Parathyroid adenoma (tissue), 2 donors: ENCODE measurements around the gene C20orf202.

Experiments
- H2AFZ ChIP-seq: fragments of 300-600 bp; sonication (generic); one replicate; pipeline ENCODE4 v1.7.0; 2017; ENCODE audit warnings: antibody characterized with exemption, mild to moderate bottlenecking
- H3K27ac ChIP-seq: fragments of 300-600 bp; sonication (generic); one replicate; pipeline ENCODE4 v1.7.0; 2017
- H3K27me3 ChIP-seq: fragments of 300-600 bp; sonication (generic); one replicate; pipeline ENCODE4 v1.7.0; 2017; ENCODE audit warnings: low read length; ENCODE audit not compliant: control insufficient read depth, insufficient read depth
- H3K36me3 ChIP-seq: fragments of 300-600 bp; sonication (generic); one replicate; pipeline ENCODE4 v1.7.0; 2017; ENCODE audit warnings: low read length; ENCODE audit not compliant: control insufficient read depth, insufficient read depth
- H3K4me1 ChIP-seq: fragments of 300-600 bp; sonication (generic); one replicate; pipeline ENCODE4 v1.7.0; 2017; ENCODE audit warnings: control low read depth
- H3K4me2 ChIP-seq: fragments of 300-600 bp; sonication (generic); one replicate; pipeline ENCODE4 v1.7.0; 2017; ENCODE audit warnings: low read length
- H3K4me3 ChIP-seq: fragments of 300-600 bp; sonication (generic); one replicate; pipeline ENCODE4 v1.7.0; 2017; ENCODE audit warnings: low read depth, low read length
- H3K79me2 ChIP-seq: fragments of 300-600 bp; sonication (generic); one replicate; pipeline ENCODE4 v1.7.0; 2017; ENCODE audit warnings: control low read depth
- H3K9ac ChIP-seq: fragments of 300-600 bp; sonication (generic); one replicate; pipeline ENCODE4 v1.7.0; 2017; ENCODE audit warnings: mild to moderate bottlenecking
- H3K9me3 ChIP-seq: fragments of 300-600 bp; sonication (generic); one replicate; pipeline ENCODE4 v1.7.0; 2017; ENCODE audit warnings: low read length; ENCODE audit not compliant: control insufficient read depth
- TF ChIP-seq, protein P1 (sequence below): fragments of 300-600 bp; sonication (generic); IDR thresholded peaks from one replicate; pipeline ENCODE4 v1.7.0; 2017; ENCODE audit warnings: antibody characterized with exemption, mild to moderate bottlenecking
- donor health status: primary hyperparathyroidism.

Gene C20orf202

DNA sequence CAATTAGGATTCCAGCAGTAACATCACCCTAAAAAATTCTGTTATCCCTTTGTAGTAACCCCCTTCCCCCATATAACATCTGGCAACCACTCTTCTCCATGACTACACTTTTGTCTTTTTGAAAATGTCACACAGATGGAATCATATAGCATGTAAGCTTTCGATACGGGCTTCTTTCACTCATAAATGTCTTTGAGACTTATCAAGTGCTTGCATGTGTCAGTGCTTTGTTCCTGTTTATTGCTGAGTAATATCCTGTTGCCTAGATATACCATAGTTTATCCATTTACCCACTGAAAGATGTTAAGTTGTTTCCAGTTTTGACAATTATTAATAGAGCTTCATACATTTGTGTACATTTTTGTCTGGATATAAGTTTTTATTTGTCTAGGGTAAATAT lies 52.4 kb downstream of the C20orf202 start:
- H3K4me1 ChIP-seq = peaks cover 5% of the 10 kb centered on the region
- no peak overlapping the region for H3K9ac ChIP-seq
- no peaks in the 10 kb centered on the region for H3K36me3 ChIP-seq
- no peaks in the 10 kb centered on the region for H3K79me2 ChIP-seq
- TF ChIP-seq, protein P1, sequence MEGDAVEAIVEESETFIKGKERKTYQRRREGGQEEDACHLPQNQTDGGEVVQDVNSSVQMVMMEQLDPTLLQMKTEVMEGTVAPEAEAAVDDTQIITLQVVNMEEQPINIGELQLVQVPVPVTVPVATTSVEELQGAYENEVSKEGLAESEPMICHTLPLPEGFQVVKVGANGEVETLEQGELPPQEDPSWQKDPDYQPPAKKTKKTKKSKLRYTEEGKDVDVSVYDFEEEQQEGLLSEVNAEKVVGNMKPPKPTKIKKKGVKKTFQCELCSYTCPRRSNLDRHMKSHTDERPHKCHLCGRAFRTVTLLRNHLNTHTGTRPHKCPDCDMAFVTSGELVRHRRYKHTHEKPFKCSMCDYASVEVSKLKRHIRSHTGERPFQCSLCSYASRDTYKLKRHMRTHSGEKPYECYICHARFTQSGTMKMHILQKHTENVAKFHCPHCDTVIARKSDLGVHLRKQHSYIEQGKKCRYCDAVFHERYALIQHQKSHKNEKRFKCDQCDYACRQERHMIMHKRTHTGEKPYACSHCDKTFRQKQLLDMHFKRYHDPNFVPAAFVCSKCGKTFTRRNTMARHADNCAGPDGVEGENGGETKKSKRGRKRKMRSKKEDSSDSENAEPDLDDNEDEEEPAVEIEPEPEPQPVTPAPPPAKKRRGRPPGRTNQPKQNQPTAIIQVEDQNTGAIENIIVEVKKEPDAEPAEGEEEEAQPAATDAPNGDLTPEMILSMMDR = no peak
- H2AFZ ChIP-seq = no peak overlapping the region
- H3K9me3 ChIP-seq = no peaks in the 10 kb centered on the region
- H3K27ac ChIP-seq = no peak overlapping the region
- H3K4me3 ChIP-seq = no peak overlapping the region
- no peaks in the 10 kb centered on the region for H3K27me3 ChIP-seq
- no peak overlapping the region for H3K4me2 ChIP-seq
